VCaP (cell line): Measurements from ENCODE around the gene CYSLTR2.

ENCODE experiments used
- H3K27ac ChIP-seq: fragments of 450-650 bp; 2 replicates; pipeline ENCODE4 v1.5.1; 2017
- TF ChIP-seq, protein P1 (sequence below): fragments of 450-650 bp; conservative IDR thresholded peaks from 2 replicates; pipeline ENCODE4 v1.5.1; 2017; ENCODE audit warnings: mild to moderate bottlenecking, moderate library complexity

Gene CYSLTR2

DNA sequence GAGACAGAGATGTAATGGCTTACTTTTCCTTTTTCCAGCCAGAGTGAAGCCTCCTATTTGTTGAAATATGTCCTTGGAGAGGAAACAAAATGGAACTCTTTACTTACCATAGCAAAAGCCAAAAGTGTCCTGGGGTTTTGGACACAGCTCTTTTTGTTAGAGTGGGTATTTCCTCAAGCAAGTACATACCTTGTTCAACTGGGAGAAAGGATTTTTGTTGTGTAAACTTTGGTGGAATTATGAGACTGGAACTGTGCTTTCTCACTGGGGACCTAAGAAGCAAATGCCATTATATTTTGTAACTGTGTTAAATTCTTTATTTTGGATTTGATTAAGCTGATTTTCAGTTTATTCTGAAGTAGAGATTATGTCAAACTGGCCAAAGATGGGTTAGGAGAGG, 58.4 kb downstream of the CYSLTR2 start:
- no peak overlapping the region for H3K27ac ChIP-seq
- TF ChIP-seq, protein P1, sequence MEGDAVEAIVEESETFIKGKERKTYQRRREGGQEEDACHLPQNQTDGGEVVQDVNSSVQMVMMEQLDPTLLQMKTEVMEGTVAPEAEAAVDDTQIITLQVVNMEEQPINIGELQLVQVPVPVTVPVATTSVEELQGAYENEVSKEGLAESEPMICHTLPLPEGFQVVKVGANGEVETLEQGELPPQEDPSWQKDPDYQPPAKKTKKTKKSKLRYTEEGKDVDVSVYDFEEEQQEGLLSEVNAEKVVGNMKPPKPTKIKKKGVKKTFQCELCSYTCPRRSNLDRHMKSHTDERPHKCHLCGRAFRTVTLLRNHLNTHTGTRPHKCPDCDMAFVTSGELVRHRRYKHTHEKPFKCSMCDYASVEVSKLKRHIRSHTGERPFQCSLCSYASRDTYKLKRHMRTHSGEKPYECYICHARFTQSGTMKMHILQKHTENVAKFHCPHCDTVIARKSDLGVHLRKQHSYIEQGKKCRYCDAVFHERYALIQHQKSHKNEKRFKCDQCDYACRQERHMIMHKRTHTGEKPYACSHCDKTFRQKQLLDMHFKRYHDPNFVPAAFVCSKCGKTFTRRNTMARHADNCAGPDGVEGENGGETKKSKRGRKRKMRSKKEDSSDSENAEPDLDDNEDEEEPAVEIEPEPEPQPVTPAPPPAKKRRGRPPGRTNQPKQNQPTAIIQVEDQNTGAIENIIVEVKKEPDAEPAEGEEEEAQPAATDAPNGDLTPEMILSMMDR, result no peak

DNA sequence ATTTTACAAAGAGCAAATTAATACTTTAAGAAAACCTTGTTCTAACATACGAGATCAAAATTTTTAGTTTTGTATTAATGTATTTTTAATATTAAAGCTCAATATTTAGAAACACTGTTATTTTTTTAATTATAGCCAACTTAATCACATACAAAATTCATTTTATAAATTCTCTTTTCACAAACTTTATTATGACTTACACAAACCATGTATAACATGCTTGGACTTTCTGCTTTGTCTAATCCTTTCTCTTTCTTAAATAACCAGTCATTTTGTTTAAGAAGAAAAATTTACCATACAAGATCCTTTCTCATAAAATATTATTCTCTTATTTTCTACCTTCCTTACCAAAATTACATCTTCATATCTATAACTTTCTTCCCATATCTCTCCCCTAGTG, 62.2 kb downstream of the CYSLTR2 start:
- no peak overlapping the region for H3K27ac ChIP-seq
- TF ChIP-seq, protein P1, result no peak

DNA sequence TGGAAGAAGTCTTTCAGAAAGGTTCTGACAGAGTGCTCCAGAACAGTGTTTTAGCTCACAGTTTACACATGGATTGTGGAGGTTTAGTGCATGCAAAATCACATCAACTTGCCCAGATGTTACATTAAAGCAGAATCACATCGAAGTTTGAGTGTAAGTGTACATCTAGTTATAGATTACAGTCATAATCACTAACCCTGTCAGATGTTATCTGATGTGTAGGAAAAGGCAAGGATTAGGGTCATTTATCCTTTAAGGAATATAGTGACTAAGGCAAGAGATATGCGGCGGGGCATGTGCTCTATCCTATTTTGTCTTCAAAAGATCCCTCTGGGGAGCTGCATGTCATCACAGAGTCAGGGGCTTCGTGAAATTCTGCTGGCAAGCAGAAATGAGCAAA, 66.9 kb downstream of the CYSLTR2 start:
- no peak overlapping the region for H3K27ac ChIP-seq
- TF ChIP-seq, protein P1, result no peak

DNA sequence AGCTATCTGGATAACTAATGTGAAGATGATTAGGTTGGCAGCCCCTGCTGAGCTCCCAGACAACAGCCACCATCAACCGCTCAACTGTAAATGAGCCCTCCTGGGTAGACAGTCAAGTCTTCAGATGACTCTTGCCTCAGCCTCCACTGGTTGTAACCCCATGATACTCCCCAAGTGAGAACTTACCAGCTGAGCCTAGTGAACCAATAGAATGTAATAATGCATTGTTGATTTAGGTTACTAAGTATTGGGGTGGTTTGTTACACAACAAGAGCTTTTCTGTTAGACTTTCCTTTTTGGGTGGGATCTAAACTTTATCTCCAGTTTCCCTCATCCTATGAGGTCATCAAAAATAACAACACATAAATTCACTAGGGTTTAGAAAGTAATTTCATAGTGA, 69.4 kb downstream of the CYSLTR2 start:
- no peak overlapping the region for H3K27ac ChIP-seq
- TF ChIP-seq, protein P1, result no peak

DNA sequence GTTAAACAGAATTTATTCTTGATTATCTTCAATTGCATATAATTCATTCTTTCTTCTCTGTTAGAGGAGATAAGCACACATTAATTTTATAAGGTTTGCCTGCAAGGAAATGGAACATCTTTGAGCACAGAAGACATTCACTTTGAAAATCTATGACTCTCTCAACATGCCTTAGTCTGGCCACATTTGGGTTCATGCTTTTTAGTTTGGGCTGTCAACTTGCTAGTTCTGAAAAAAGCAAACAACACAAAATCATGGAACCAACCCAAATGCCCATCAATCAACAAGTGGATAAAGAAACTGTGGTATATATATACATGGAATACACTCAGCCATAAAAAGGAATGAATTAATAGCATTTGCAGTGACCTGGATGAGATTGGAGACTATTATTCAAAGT, 71.5 kb downstream of the CYSLTR2 start:
- no peak overlapping the region for H3K27ac ChIP-seq
- TF ChIP-seq, protein P1, result no peak

DNA sequence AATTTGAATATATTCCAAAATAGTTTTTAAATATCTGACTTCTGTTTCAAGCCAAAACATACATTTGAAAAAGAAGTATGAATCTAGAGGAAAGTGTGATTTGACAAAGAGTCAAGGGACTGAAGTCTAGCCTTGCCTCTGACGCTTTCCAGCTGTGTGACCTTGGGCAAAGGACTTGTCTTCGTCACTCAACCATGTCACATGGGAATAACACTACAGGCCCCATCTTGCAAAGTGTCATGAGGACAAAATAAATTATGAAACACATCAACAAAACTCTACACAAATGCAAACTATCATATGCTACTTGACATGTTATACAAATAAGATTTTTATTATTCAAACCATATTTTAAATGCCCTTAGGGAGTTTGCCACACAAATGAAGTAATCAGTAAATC, 73.0 kb downstream of the CYSLTR2 start:
- no peak overlapping the region for H3K27ac ChIP-seq

DNA sequence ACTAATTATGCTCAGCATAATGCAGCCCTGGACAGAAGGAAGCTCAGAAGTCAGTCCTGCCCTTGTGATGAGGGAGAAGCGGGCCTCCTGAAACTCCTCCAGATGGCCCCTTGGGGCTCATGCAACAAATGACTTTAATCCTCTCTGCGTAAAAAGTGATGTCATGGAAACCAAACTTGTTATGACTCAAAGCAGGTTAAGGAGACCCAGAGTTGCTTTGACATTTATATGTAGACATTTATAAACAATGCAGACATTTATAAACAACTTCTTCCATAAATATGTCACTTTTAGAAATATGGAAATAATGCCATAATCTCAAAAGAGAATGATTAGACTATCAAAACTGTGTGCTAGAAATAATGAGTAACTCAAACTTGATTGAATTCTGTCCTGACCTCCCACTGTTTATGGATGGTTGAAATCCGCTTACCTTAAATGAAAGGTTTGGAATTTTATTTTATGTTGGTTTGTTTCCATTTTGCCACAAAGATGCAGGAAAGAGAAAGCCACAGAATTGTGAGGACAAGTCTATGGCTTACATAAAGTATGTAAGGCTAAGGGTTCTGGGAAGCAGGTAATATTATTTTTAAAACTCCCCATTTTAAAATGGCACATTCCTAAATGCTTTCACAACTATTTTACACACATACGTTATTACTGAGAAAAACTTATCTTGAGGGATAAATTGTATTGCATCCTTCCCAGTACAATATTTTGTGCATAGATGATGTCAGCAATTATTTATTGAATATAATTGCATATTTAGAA, 73.7 kb downstream of the CYSLTR2 start:
- TF ChIP-seq, protein P1, result no peak
- no peak overlapping the region for H3K27ac ChIP-seq

More for the DNA sequence above, 73.0 kb downstream of the CYSLTR2 start:
- TF ChIP-seq, protein P1, result no peak
